RPMI7951 (cell line): Measurements from ENCODE around the gene MIX23. TPM values are rescaled to one million over a fixed set of nuclear protein-coding genes. Genes with fewer than 3 reads are reported as not detected.

Experiments used
- DNase-seq: peaks from one replicate; pipeline ENCODE4 v3.0.0-alpha.2; 2012; ENCODE audit warnings: low read depth
- total RNA-seq: library from RNA; depleted of rRNA; stranded (reverse); fragments of >200 nt; shearing (Covaris generic); gene quantifications from 2 replicates; pipeline ENCODE4 v1.2.3, GENCODE V29; 2014; rRNA removed

Gene MIX23
- total RNA-seq, 1 experiment from 2014 or later, result 99.6 TPM

- DNase-seq, result no peak
These were observed 31.4 kb downstream of the MIX23 start for GRCh38 chr3:122351612-122352011.

DNA sequence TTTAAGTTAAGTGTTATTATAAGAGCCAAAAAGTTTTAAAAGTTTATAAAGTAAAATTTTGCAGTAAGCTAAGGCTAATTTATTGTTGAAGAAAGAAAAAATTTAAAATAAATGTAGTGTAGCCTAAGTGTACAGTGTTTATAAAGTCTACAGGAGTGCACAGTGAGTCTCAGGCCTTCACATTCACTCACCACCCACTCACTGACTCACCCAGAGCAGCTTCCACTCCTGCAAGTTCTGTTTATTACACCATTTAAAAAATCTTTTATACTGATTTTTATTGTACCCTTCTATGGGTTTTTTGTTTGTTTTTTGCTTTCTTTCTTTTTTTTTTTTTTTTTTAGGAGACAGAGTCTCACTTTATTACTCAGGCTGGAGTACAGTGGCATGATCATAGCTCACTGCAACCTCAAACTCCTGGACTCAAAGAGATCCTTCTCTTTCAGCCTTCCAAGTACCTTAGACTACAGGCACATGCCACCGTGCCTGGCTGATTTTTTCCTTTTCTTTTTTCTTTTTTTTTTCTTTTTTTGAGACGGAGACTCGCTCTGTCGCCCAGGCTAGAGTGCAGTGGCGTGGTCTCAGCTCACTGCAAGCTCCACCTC, 32.1 kb downstream of the MIX23 start:
- DNase-seq, result no peak

DNA sequence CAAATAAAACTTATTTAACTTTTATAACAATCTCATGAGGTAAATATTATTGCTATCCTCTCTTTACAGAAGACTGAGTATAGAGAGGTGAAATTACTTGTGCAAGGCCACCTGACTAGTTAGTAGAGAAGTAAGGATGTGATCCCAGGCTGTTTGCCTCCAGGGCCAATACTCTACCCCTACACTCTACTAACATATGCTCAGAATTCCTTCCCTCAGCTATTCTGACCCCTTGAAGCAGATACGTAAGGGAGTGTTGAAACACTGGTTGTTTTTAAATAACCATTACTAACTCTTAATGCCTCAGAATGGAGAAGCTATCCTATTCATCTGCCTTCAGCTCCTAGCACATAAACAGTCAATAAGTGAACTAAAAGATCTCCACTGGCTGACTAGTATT, 33.9 kb downstream of the MIX23 start:
- DNase-seq, result no peak

- no peak for DNase-seq
These were observed 39.4 kb downstream of the MIX23 start for GRCh38 chr3:122343654-122344053.

DNA sequence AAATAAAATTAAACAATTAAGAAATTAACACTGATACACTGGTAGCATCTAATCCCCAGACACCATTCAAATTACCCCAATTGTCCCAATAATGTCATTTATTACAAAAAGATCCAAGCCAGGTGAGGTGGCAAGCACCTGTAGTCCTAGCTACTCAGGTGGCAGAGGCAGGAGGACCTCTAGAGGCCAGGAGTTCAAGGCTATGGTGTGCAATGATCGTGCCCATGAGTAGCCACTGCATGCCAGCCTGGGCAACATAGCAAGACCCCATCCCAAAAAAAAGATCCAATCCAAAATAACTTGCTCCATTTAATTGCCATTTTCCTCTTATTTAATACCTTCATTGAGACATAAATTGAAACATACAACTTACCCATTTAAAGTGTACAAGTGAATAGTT, 40.2 kb downstream of the MIX23 start:
- DNase-seq, result no peak

GRCh38 chr3:122332551-122332950, 50.5 kb downstream of the MIX23 start:
- DNase-seq, result no peak

DNA sequence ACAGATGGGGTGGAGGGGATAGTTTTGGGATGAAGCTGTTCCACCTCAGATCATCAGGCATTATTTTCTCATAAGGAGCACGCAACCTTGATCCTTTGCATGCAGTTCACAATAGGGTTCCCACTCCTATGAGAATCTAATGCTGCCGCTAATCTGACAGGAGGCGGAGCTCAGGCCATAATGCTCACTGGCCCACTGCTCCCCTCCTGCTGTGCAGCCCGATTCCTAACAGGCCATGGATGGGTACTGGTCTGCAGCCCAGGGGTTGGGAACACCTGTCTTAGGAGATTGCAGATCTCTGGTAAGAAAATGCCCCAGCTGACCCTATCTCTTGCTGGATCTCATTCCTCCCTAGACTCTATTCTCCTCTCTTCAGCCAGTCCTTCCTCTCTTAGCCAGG, 51.1 kb downstream of the MIX23 start:
- DNase-seq, result no peak

- DNase-seq, result no peak
These were observed 57.3 kb downstream of the MIX23 start for GRCh38 chr3:122325769-122326168.

GRCh38 chr3:122324871-122325323, 58.1 kb downstream of the MIX23 start, which contains the start of gene CSTA:
CSTA (plus strand) TSS chr3:122325248; CDS start chr3:122325293, 45 bp downstream.
- DNase-seq, result no peak

DNA sequence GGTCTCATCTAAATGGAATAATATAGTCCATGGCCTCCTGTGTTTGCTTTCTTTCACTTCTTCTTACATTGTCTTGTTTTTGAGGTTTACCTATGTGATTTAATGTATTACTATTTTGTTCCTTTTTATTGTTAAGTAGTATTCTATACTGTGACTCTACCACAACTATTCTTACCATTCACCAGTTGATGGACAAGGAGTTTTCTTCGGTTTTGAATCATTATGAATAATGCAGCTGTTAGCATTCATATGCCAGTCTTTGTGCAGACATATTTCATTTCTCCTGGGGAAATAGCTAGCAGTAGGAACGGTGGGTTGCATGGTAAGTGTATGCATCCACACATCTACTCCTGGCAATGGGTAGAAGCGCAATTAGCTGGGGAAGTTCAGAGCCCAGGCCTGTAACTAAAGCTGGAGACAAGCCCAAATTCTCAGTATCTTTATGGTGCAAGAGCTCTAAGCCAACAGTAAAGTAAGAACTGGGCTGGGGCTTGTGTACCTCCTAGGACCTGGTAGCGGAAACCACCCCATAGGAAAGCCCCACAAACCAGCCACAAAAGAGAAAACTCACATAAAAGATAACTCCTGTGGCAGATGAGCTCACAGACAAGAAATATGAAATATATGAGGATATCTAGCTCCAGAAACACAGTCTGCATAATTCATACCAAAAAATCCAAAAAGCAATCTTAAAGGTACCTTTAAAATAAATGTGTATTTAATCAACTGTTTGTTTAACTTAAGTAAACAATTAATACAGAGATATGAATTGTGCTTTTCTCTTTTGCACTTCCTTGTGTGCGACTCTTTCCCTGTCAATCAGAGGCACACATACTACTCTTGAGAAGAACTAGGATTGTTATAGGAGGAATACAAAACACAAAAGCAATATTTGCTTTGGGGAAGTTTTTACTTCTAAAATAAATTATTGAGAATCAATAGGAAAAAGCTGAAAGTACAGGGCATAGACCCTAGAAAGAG, 60.6 kb downstream of the MIX23 start:
- no peak for DNase-seq

GRCh38 chr3:122318620-122319019, 64.4 kb downstream of the MIX23 start:
- no peak for DNase-seq

DNA sequence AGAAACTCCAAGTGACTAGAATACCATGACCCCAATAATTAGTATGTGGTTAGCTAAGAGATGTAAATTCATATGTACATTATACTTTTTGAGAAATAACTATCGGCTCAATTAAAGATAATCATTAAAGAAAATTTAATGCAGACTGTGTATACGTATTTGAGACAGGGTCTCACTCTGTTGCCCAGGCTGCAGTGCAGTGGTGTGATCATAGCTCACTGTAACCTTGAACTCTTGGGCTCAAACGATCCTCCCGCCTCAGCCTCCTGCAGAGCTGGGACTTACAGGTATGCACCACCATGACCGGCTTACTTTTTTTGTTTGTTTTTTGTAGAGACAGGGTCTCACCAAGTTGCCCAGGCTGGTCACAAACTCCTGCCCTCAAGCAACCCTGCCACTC, 66.7 kb downstream of the MIX23 start:
- DNase-seq, result no peak

GRCh38 chr3:122315619-122316018, 67.4 kb downstream of the MIX23 start:
- no peak for DNase-seq

GRCh38 chr3:122314228-122314876, 68.7 kb downstream of the MIX23 start:
- no peak for DNase-seq

DNA sequence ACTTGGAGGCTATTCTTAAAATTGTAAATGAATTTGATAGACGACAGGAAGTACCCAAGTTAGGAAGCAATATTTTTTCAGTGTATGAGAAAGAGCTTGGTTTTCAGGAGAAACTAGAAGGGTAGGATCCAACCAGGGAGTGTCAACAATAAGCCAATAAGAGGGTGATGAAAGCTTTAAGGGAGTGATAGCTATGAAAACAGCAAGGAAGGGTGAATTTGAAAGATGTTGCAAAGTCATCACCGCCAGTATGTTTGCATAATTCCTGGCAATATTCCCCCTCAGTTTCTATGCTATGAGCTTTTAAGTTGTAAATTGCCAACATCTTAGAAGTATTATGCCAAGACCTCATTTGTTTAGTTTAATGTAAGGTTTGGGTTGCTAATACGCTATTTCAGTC, 69.8 kb downstream of the MIX23 start:
- no peak for DNase-seq

GRCh38 chr3:122312826-122313225, 70.2 kb downstream of the MIX23 start:
- no peak for DNase-seq

DNA sequence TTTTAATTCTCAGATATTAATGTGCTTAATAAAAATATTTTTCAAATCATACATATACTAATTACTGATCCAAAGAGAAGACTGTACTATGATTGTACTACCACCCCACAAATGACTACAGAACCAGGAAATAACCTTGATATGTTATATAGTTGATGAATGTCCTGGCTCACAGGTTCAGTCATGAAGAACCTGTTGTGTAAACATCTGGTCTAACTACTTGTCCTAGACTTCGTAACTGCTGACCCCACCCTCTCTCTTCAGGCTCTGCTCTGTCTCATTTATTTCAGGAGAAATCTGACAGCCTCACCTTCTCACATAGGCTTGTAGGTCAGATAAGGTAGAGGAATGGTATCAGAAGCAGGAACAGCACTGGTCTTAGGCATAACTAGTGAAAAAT, 72.7 kb downstream of the MIX23 start:
- no peak for DNase-seq

Other genes with a start within 250 kb of the MIX23 start
- not detected in 2 replicates for gene CASR, start 199.6 kb downstream of the MIX23 start, total RNA-seq
- 0.72 and 0.78 TPM in 2 replicates for gene CSTA, start 58.0 kb downstream of the MIX23 start, total RNA-seq
- 72.1 and 87.6 TPM in 2 replicates for gene FAM162A, start 951 bp upstream of the MIX23 start, total RNA-seq
- 6.2 and 9.4 TPM in 2 replicates for gene WDR5B, start 32.8 kb upstream of the MIX23 start, total RNA-seq
- 33.3 and 34.7 TPM in 2 replicates for gene KPNA1, start 131.7 kb upstream of the MIX23 start, total RNA-seq
- 17.4 and 22.1 TPM in 2 replicates for gene PARP9, start 181.1 kb upstream of the MIX23 start, total RNA-seq
- 24.3 and 24.9 TPM in 2 replicates for gene DTX3L, start 181.1 kb upstream of the MIX23 start, total RNA-seq
- 0.10 TPM in 1 of 2 replicates, not detected in the other for gene PARP15, start 194.4 kb upstream of the MIX23 start, total RNA-seq